Panc1 (cell line): ENCODE measurements around the gene SLC7A14. TPM values are rescaled to one million over a fixed set of nuclear protein-coding genes. Genes with fewer than 3 reads are reported as not detected.

Source experiments
- ATAC-seq: fragments of 200-7000 bp; cut with Tn5 transposase; 2 replicates; pipeline ENCODE4 v1.9.1; 2020; ENCODE audit warnings: mild to moderate bottlenecking, moderate library complexity
- BruUV-seq: library from RNA; stranded (reverse); fragments of 400-500 nt; replicated peaks from 2 replicates; lab custom pipeline; 2021; lab: Mats Ljungman, UMichigan
- CTCF ChIA-PET: fragments of 300-600 bp; sonication (Branson Sonifier 250); formaldehyde crosslinking; loops from one replicate; lab custom pipeline; 2022; ENCODE audit warnings: antibody characterized with exemption; lab: Charles Lee
- POLR2A ChIA-PET: fragments of 300-600 bp; sonication (Branson Sonifier 250); formaldehyde crosslinking; loops from one replicate; lab custom pipeline; 2022; ENCODE audit warnings: antibody characterized with exemption; lab: Charles Lee
- DNase-seq: peaks from one replicate; pipeline ENCODE4 v3.0.0-alpha.2; 2010; ENCODE audit warnings: low read depth, low spot score
- H3K27ac ChIP-seq: 2 replicates; pipeline ENCODE4 v1.5.1; 2011; ENCODE audit warnings: mild to moderate bottlenecking, low read length, inconsistent platforms
- H3K27me3 ChIP-seq: fragments of 200-500 bp; sonication (Bioruptor generic); 2 replicates; pipeline ENCODE4 v1.6.0; 2014; ENCODE audit warnings: low read length, inconsistent platforms; ENCODE audit not compliant: control insufficient read depth, insufficient read depth
- H3K36me3 ChIP-seq: fragments of 200-500 bp; sonication (Bioruptor generic); 2 replicates; pipeline ENCODE4 v1.5.1; 2014; ENCODE audit warnings: inconsistent platforms, mild to moderate bottlenecking, low read length, moderate library complexity; ENCODE audit not compliant: control insufficient read depth, insufficient read depth
- H3K4me1 ChIP-seq: 2 replicates; pipeline ENCODE4 v1.5.1; 2011; ENCODE audit warnings: inconsistent platforms, mild to moderate bottlenecking, low read length, moderate library complexity; ENCODE audit not compliant: control insufficient read depth, insufficient read depth
- H3K4me3 ChIP-seq, 2 experiments: 2 replicates each; pipeline ENCODE4 v1.5.1; 2011 to 2012; ENCODE audit warnings: low read depth in 2 of 2, low read length in 2 of 2, mild to moderate bottlenecking in 2 of 2, inconsistent platforms in 1 of 2, moderate library complexity in 1 of 2
- H3K9me3 ChIP-seq: fragments of 200-500 bp; sonication (Bioruptor generic); 2 replicates; pipeline ENCODE4 v1.5.1; 2014; ENCODE audit warnings: low read depth, mild to moderate bottlenecking, inconsistent platforms, low read length, moderate library complexity; ENCODE audit not compliant: control insufficient read depth, insufficient read depth
- POLR2AphosphoS5 ChIP-seq: IDR thresholded peaks from 2 replicates; pipeline ENCODE4 v1.6.1; 2012; ENCODE audit warnings: mild to moderate bottlenecking, low read depth, low read length, moderate library complexity
- REST ChIP-seq, 2 experiments: IDR thresholded peaks; 2 replicates each; pipeline ENCODE4 v1.6.1; 2011 to 2012; ENCODE audit warnings: low read depth in 2 of 2, control low read depth in 1 of 2, low read length in 1 of 2, mild to moderate bottlenecking in 1 of 2, moderate library complexity in 1 of 2; ENCODE audit not compliant: insufficient read depth in 1 of 2
- SIN3A ChIP-seq: IDR thresholded peaks from 2 replicates; pipeline ENCODE4 v1.6.1; 2012; ENCODE audit warnings: low read depth, mild to moderate bottlenecking, low read length, moderate library complexity, borderline replicate concordance; ENCODE audit not compliant: insufficient read depth
- TCF7L2 ChIP-seq: IDR thresholded peaks from 2 replicates; pipeline ENCODE4 v1.6.1; 2011; ENCODE audit warnings: mild to moderate bottlenecking, low read depth, low read length, inconsistent platforms
- in situ Hi-C: cut with HindIII; loops from 2 replicates; pipeline ENCODE4 v1.10.0; 2016; ENCODE audit warnings: low sequenced_read_pairs, low pct_unique_long_range_greater_than_20kb
- intact Hi-C: fragments of 100-400 bp; cut with micrococcal nuclease; formaldehyde crosslinking; loops from one replicate; pipeline ENCODE4 v1.10.0; 2022; ENCODE audit not compliant: unreplicated experiment
- total RNA-seq: library from RNA; stranded (reverse); gene quantifications from one replicate; pipeline ENCODE4 v1.2.1, GENCODE V29; 2021; ENCODE audit not compliant: unreplicated experiment
- TF ChIP-seq, protein P1 (sequence below): fragments of 450-650 bp; IDR thresholded peaks from 2 replicates; pipeline ENCODE4 v1.5.1; 2017; ENCODE audit warnings: mild to moderate bottlenecking

SLC7A14 gene
- total RNA-seq, 1 experiment from 2014 or later: not detected

DNA sequence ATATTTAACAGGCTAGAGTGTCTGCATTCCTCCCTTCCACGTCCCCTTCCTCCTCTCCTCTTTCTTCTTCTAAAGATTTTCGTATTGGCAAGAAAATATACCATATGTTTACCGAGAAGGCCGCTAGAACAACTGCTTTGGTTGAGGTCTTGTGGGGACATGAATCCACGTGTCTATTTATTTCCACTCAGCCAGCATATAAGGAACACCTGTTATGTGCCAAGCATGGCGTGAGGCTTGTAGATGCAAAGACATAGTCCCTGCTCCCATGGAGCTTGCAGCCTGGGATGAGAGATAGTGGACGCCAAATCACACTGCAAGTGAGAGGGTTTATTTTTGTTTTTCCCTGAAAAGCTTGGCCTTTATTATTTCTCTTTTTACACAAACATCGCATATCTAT lies 57.1 kb downstream of the SLC7A14 start:
- in situ Hi-C loops: no loop called here
- ATAC-seq (no peak), DNase-seq (no peak)
- H3K4me3 ChIP-seq: no peak overlapping the region
- no peaks in the 10 kb centered on the region for H3K4me1 ChIP-seq
- no peaks in the 10 kb centered on the region for H3K27me3 ChIP-seq
- H3K36me3 ChIP-seq: no peaks in the 10 kb centered on the region
- CTCF ChIA-PET: no interaction called here
- H3K9me3 ChIP-seq: no peaks in the 10 kb centered on the region
- intact Hi-C loops: no loop called here
- POLR2A ChIA-PET: no interaction called here
- no peak overlapping the region for H3K27ac ChIP-seq
- TF ChIP-seq POLR2AphosphoS5: no peak
- BruUV-seq: no TSS peak

DNA sequence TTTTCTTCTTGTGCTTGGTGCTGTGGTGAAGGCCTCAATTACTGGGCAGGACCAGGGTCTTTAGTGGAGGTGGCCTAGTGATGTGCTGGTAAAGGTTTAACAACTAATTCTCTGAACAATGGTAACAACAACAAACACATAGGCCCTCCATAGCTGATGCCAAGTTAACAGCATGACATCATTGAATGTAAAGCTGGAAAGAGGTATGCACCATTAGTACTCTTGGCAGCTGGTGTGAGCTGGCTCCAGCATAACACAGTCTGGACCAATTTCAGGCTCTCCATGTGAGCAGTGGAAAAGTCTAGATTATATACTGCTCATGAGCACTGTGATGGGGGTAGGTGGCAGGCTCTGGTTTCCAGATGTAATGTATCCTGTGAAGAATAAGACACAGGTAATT lies 61.8 kb downstream of the SLC7A14 start:
- no peaks in the 10 kb centered on the region for H3K9me3 ChIP-seq
- no peak for TF ChIP-seq SIN3A
- TF ChIP-seq POLR2AphosphoS5: no peak
- TF ChIP-seq, protein P1, sequence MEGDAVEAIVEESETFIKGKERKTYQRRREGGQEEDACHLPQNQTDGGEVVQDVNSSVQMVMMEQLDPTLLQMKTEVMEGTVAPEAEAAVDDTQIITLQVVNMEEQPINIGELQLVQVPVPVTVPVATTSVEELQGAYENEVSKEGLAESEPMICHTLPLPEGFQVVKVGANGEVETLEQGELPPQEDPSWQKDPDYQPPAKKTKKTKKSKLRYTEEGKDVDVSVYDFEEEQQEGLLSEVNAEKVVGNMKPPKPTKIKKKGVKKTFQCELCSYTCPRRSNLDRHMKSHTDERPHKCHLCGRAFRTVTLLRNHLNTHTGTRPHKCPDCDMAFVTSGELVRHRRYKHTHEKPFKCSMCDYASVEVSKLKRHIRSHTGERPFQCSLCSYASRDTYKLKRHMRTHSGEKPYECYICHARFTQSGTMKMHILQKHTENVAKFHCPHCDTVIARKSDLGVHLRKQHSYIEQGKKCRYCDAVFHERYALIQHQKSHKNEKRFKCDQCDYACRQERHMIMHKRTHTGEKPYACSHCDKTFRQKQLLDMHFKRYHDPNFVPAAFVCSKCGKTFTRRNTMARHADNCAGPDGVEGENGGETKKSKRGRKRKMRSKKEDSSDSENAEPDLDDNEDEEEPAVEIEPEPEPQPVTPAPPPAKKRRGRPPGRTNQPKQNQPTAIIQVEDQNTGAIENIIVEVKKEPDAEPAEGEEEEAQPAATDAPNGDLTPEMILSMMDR: no peak
- TF ChIP-seq TCF7L2: no peak
- no peak for TF ChIP-seq REST (IDR thresholded peaks at IDR 0.05; ENCODE audit: insufficient read depth in 1 of 2, low read depth in 2 of 2, low read length in 1 of 2)
- ATAC-seq (no peak), DNase-seq (no peak)
- H3K4me1 ChIP-seq: no peaks in the 10 kb centered on the region
- ChIA-PET CTCF (no interaction called here), POLR2A (no interaction called here)
- in situ Hi-C loops (no loop called here), intact Hi-C loops (no loop called here)
- H3K27me3 ChIP-seq: no peaks in the 10 kb centered on the region; the same call in 1 of the 2 replicates
- no peaks in the 10 kb centered on the region for H3K36me3 ChIP-seq
- BruUV-seq: no TSS peak
- no peak overlapping the region for H3K4me3 ChIP-seq
- H3K27ac ChIP-seq: no peak overlapping the region

DNA sequence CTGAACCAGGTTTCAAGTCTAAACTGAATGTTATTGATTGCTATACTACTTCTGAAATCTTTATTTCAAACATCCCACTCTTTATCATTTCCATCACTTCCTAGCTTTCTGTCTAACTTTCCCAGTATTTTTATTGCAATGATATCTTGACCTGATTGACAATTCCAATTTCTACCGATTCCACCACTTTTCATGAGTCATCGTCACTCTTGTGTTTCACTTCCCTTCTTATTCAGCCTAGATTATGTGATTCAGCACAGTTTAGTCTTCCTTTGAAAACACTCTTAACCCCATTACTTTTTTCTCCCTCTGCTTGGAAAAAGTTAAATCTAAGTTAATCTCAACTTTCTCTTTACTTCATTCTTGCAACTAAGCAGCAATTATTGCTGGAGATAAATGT lies 62.6 kb downstream of the SLC7A14 start:
- BruUV-seq: no TSS peak
- Histone ChIP-seq H3K36me3 (no peaks in the 10 kb centered on the region), H3K27ac (no peak overlapping the region), H3K4me1 (no peaks in the 10 kb centered on the region), H3K4me3 (no peak overlapping the region), H3K27me3 (no peaks in the 10 kb centered on the region; the same call in 1 of the 2 replicates), H3K9me3 (no peaks in the 10 kb centered on the region)
- DNase-seq: no peak
- POLR2A ChIA-PET: no interaction called here
- TF ChIP-seq, protein P1: no peak
- TF ChIP-seq TCF7L2 (no peak), SIN3A (no peak), REST (IDR thresholded peaks at IDR 0.05; ENCODE audit: insufficient read depth in 1 of 2, low read depth in 2 of 2, low read length in 1 of 2) (no peak), POLR2AphosphoS5 (no peak)
- CTCF ChIA-PET: no interaction called here
- intact Hi-C loops: no loop called here
- ATAC-seq: no peak
- in situ Hi-C loops: no loop called here
